D721Med (cell line): ENCODE data around the gene UTP4.
A peak's percentile ranks its signal among the peaks of the same experiment; 100 is the strongest.

Source experiments
- DNase-seq: peaks from one replicate; pipeline ENCODE4 v3.0.0; 2011; ENCODE audit warnings: low spot score; ENCODE audit not compliant: insufficient read length
- FAIRE-seq: peaks from 2 replicates; lab custom pipeline; 2011; peaks lifted over from hg19 to GRCh38; lab: Jason Lieb, UNC
- CTCF ChIP-seq: IDR thresholded peaks from 2 replicates; pipeline ENCODE4 v1.5.1; 2012; ENCODE audit warnings: mild to moderate bottlenecking, control low read depth; ENCODE audit not compliant: insufficient read depth; ENCODE audit errors: missing control alignments

Gene UTP4

GRCh38 chr16:69179328-69180010 lies 47.0 kb downstream of the UTP4 start:
- TF ChIP-seq CTCF = no peak
- no peak for FAIRE-seq
- DNase-seq = no peak

GRCh38 chr16:69180011-69180338 lies 47.5 kb downstream of the UTP4 start:
- DNase-seq = no peak
- no peak for FAIRE-seq
- no peak for TF ChIP-seq CTCF

- FAIRE-seq = no peak
- no peak for TF ChIP-seq CTCF
- no peak for DNase-seq
These were observed 50.4 kb downstream of the UTP4 start for GRCh38 chr16:69182730-69183416.

- FAIRE-seq (no peak), DNase-seq (peak; percentile 60)
- no peak for TF ChIP-seq CTCF
These were observed 54.4 kb downstream of the UTP4 start, which contains the start of gene SNTB2 for GRCh38 chr16:69186642-69187445. TSS of gene SNTB2 (plus strand) at chr16:69187164. CDS start at chr16:69187167, 3 bp downstream.

- FAIRE-seq (no peak), DNase-seq (no peak)
- no peak for TF ChIP-seq CTCF
These were observed 55.2 kb downstream of the UTP4 start for GRCh38 chr16:69187446-69188235.

GRCh38 chr16:69188236-69188549 lies 55.7 kb downstream of the UTP4 start:
- no peak for TF ChIP-seq CTCF
- FAIRE-seq = no peak
- DNase-seq = no peak
